HCT116 (cell line): ENCODE data around the gene RHEB.

Experiments
- CBX3 ChIP-seq: IDR thresholded peaks from 2 replicates; pipeline ENCODE4 v1.6.1; 2012; ENCODE audit warnings: low read depth
- CTCF ChIP-seq, 3 experiments: fragments of 200-600 bp in 1 of 3; sonication (generic) in 1 of 3; IDR thresholded peaks in 2 of 3; conservative IDR thresholded peaks in 1 of 3; 2 replicates each; pipeline ENCODE4 v1.5.1; 2012 to 2017; ENCODE audit warnings: low read depth in 2 of 3, low read length in 2 of 3, antibody characterized with exemption in 1 of 3, borderline replicate concordance in 1 of 3, control low read depth in 1 of 3, mild to moderate bottlenecking in 1 of 3, mixed read lengths in 1 of 3, mixed run types in 1 of 3, moderate library complexity in 1 of 3; ENCODE audit not compliant: insufficient read depth in 1 of 3
- ELF1 ChIP-seq: IDR thresholded peaks from 2 replicates; pipeline ENCODE4 v1.6.1; 2012; ENCODE audit warnings: low read depth, borderline replicate concordance
- JUND ChIP-seq: IDR thresholded peaks from 2 replicates; pipeline ENCODE4 v1.6.1; 2012
- POLR2A ChIP-seq: IDR thresholded peaks from 2 replicates; pipeline ENCODE4 v1.7.0; 2011; ENCODE audit warnings: borderline replicate concordance; ENCODE audit not compliant: insufficient read depth, insufficient read length; ENCODE audit errors: extremely low read depth
- POLR2AphosphoS5 ChIP-seq: IDR thresholded peaks from 2 replicates; pipeline ENCODE4 v1.6.1; 2011; ENCODE audit warnings: mild to moderate bottlenecking, low read depth, low read length, moderate library complexity
- SIN3A ChIP-seq: IDR thresholded peaks from 2 replicates; pipeline ENCODE4 v1.6.1; 2012; ENCODE audit warnings: low read depth
- YY1 ChIP-seq: IDR thresholded peaks from 2 replicates; pipeline ENCODE4 v1.6.1; 2011; ENCODE audit warnings: low read length, low read depth, moderate library complexity, mild to moderate bottlenecking; ENCODE audit not compliant: insufficient replicate concordance; ENCODE audit errors: extremely low read depth
- ZFX ChIP-seq: fragments of 450-650 bp; IDR thresholded peaks from 2 replicates; pipeline ENCODE4 v1.6.1; 2017

- TF ChIP-seq SIN3A (no peak), POLR2AphosphoS5 (no peak), CTCF (IDR thresholded peaks at IDR 0.05 in 2 of 3, conservative IDR thresholded peaks at IDR 0.05 in 1 of 3; ENCODE audit: borderline replicate concordance in 1 of 3, insufficient read depth in 1 of 3, low read depth in 2 of 3, low read length in 2 of 3) (no peak), CBX3 (no peak), YY1 (no peak), ELF1 (no peak), JUND (no peak), POLR2A (no peak), ZFX (no peak)
Measured at GRCh38 chr7:151482883-151483710, 36.6 kb downstream of the RHEB start.
